HepG2 (cell line): ENCODE data around the gene THOP1. TPM values are rescaled to one million over a fixed set of nuclear protein-coding genes. Genes with fewer than 3 reads are reported as not detected.

ENCODE experiments used
- ATAC-seq: fragments of 200-7000 bp; cut with Tn5 transposase; 3 replicates; pipeline ENCODE4 v1.9.1; 2020; ENCODE audit warnings: mild to moderate bottlenecking, moderate library complexity
- BruUV-seq: library from RNA; stranded (reverse); fragments of 400-500 nt; replicated peaks from 2 replicates; lab custom pipeline; 2021; lab: Mats Ljungman, UMichigan
- CTCF ChIA-PET: fragments of 300-600 bp; formaldehyde crosslinking; extraction: SDS; loops from one replicate; lab custom pipeline; 2021; ENCODE audit warnings: low total read pairs, inconsistent platforms, low intra/inter-chr PET ratio; lab: Yijun Ruan, JAX
- POLR2A ChIA-PET: fragments of 350-600 bp; sonication (Branson Sonifier 250); formaldehyde crosslinking; loops from one replicate; lab custom pipeline; 2020; ENCODE audit warnings: antibody characterized with exemption, inconsistent platforms; lab: Yijun Ruan, JAX
- DNase-seq: peaks from one replicate; pipeline ENCODE4 v3.0.0-alpha.2; 2015; ENCODE audit warnings: low spot score
- FAIRE-seq: peaks from 3 replicates; lab custom pipeline; 2011; peaks lifted over from hg19 to GRCh38; lab: Jason Lieb, UNC
- H2AFZ ChIP-seq: one replicate; pipeline ENCODE4 v1.6.1; 2011; ENCODE audit warnings: low read length, inconsistent platforms
- H3K27ac ChIP-seq: fragments of 300-600 bp; 3 replicates; pipeline ENCODE4 v1.8.0; 2011; ENCODE audit warnings: mixed run types, mild to moderate bottlenecking, mixed read lengths, low read length, inconsistent platforms; ENCODE audit not compliant: insufficient read depth; ENCODE audit errors: extremely low read length
- H3K27me3 ChIP-seq, 2 experiments: fragments of 200-600 bp in 1 of 2; 2 replicates in 1 of 2; 3 replicates in 1 of 2; pipeline versions ENCODE4 v1.6.0 to v1.8.0; 2011; ENCODE audit warnings: low read length in 2 of 2, mild to moderate bottlenecking in 2 of 2, moderate library complexity in 2 of 2, inconsistent platforms in 1 of 2; ENCODE audit not compliant: insufficient read depth in 2 of 2, control insufficient read depth in 1 of 2
- H3K36me3 ChIP-seq, 2 experiments: fragments of 200-600 bp in 1 of 2; replicated peaks in 1 of 2; 2 replicates in 1 of 2; 3 replicates in 1 of 2; pipeline versions ENCODE4 v1.5.1 to v1.8.0; 2011; ENCODE audit warnings: low read length in 2 of 2, inconsistent platforms in 1 of 2; ENCODE audit not compliant: insufficient read depth in 2 of 2, control insufficient read depth in 1 of 2
- H3K4me1 ChIP-seq: 2 replicates; pipeline ENCODE4 v1.5.1; 2012; ENCODE audit warnings: low read length, inconsistent platforms; ENCODE audit not compliant: insufficient read depth
- H3K4me2 ChIP-seq: 2 replicates; pipeline ENCODE4 v1.6.0; 2011; ENCODE audit warnings: low read depth, low read length, inconsistent platforms
- H3K4me3 ChIP-seq, 3 experiments: fragments of 200-600 bp in 1 of 3; sonication (generic), shearing (Covaris generic) in 1 of 3; replicated peaks in 1 of 3; 2 replicates each; pipeline ENCODE4 v1.5.1; 2011 to 2016; ENCODE audit warnings: low read length in 3 of 3, inconsistent platforms in 2 of 3, low read depth in 2 of 3, mild to moderate bottlenecking in 2 of 3, control low read depth in 1 of 3, mixed read lengths in 1 of 3; ENCODE audit not compliant: insufficient read depth in 1 of 3
- H3K79me2 ChIP-seq: one replicate; pipeline ENCODE4 v1.6.1; 2011; ENCODE audit warnings: low read length, inconsistent platforms; ENCODE audit not compliant: insufficient read depth
- H3K9ac ChIP-seq: 2 replicates; pipeline ENCODE4 v1.6.0; 2011; ENCODE audit warnings: mild to moderate bottlenecking, low read depth, low read length, inconsistent platforms; ENCODE audit not compliant: insufficient read depth
- H3K9me3 ChIP-seq: 2 replicates; pipeline ENCODE4 v1.5.1; 2012; ENCODE audit warnings: mild to moderate bottlenecking, low read length
- H4K20me1 ChIP-seq: 2 replicates; pipeline ENCODE4 v1.6.0; 2011; ENCODE audit warnings: inconsistent platforms, mild to moderate bottlenecking, low read length, moderate library complexity; ENCODE audit not compliant: insufficient read depth
- AGO1 ChIP-seq: fragments of 200-400 bp; formaldehyde crosslinking; IDR thresholded peaks from 2 replicates; pipeline ENCODE4 v1.6.1; 2017; ENCODE audit warnings: mild to moderate bottlenecking, low read depth, low read length, moderate library complexity; ENCODE audit not compliant: poor library complexity, severe bottlenecking
- AGO2 ChIP-seq: fragments of 200-400 bp; formaldehyde crosslinking; optimal IDR thresholded peaks from 2 replicates; pipeline ENCODE3; 2017; ENCODE audit warnings: mild to moderate bottlenecking, low read depth, low read length, moderate library complexity
- BORCS8-MEF2B ChIP-seq: sonication (generic); formaldehyde crosslinking; IDR thresholded peaks from 2 replicates; pipeline ENCODE4 v1.8.0; 2022; ENCODE audit warnings: mild to moderate bottlenecking, missing genetic modification reagents
- ELF1 ChIP-seq: sonication (generic); formaldehyde crosslinking; IDR thresholded peaks from 2 replicates; pipeline ENCODE4 v1.4.0; 2020; ENCODE audit warnings: missing genetic modification reagents
- EP300 ChIP-seq, 3 experiments: sonication (generic) in 1 of 3; formaldehyde crosslinking in 1 of 3; IDR thresholded peaks; 2 replicates each; pipeline versions ENCODE4 v1.5.1 to v1.6.1; 2011 to 2020; ENCODE audit warnings: low read depth in 2 of 3, low read length in 2 of 3, borderline replicate concordance in 1 of 3, improper control_type of control experiment in 1 of 3, mild to moderate bottlenecking in 1 of 3, missing genetic modification reagents in 1 of 3, moderate library complexity in 1 of 3
- NCOA2 ChIP-seq: sonication (generic); formaldehyde crosslinking; IDR thresholded peaks from 2 replicates; pipeline ENCODE4 v1.8.0; 2022; ENCODE audit warnings: inconsistent platforms
- NPAS2 ChIP-seq: sonication (generic); formaldehyde crosslinking; IDR thresholded peaks from 2 replicates; pipeline ENCODE4 v1.8.0; 2022; ENCODE audit warnings: mild to moderate bottlenecking, missing genetic modification reagents, borderline replicate concordance
- RBM22 ChIP-seq: fragments of 200-400 bp; formaldehyde crosslinking; optimal IDR thresholded peaks from 2 replicates; pipeline ENCODE3; 2017; ENCODE audit warnings: mild to moderate bottlenecking, low read length, moderate library complexity
- RFXAP ChIP-seq: sonication (generic); formaldehyde crosslinking; IDR thresholded peaks from 2 replicates; pipeline ENCODE4 v1.4.0; 2020; ENCODE audit warnings: missing genetic modification reagents, borderline replicate concordance
- SIX1 ChIP-seq: sonication (generic); formaldehyde crosslinking; IDR thresholded peaks from 2 replicates; pipeline ENCODE4 v1.4.0; 2020; ENCODE audit warnings: missing genetic modification reagents, borderline replicate concordance
- SOX6 ChIP-seq, 2 experiments: fragments of 450-650 bp in 1 of 2; sonication (generic) in 1 of 2; formaldehyde crosslinking in 1 of 2; IDR thresholded peaks; 2 replicates each; pipeline versions ENCODE4 v1.4.0 to v1.6.1; 2017 to 2020; ENCODE audit warnings: antibody characterized with exemption in 1 of 2, mild to moderate bottlenecking in 1 of 2, missing genetic modification reagents in 1 of 2
- SRSF9 ChIP-seq: fragments of 200-400 bp; formaldehyde crosslinking; IDR thresholded peaks from 2 replicates; pipeline ENCODE4 v1.6.1; 2018; ENCODE audit warnings: borderline replicate concordance, mild to moderate bottlenecking, low read depth, low read length; ENCODE audit not compliant: insufficient read depth, poor library complexity, severe bottlenecking
- SSRP1 ChIP-seq: IDR thresholded peaks from 2 replicates; pipeline ENCODE4 v1.6.1; 2016; ENCODE audit warnings: control low read depth
- TOE1 ChIP-seq: sonication (generic); formaldehyde crosslinking; IDR thresholded peaks from 2 replicates; pipeline ENCODE4 v1.4.0; 2020; ENCODE audit warnings: mild to moderate bottlenecking, missing genetic modification reagents
- ZMYM2 ChIP-seq: sonication (generic); formaldehyde crosslinking; IDR thresholded peaks from 2 replicates; pipeline ENCODE4 v1.8.0; 2022; ENCODE audit warnings: mild to moderate bottlenecking, missing genetic modification reagents
- ZNF230 ChIP-seq: sonication (generic); formaldehyde crosslinking; IDR thresholded peaks from 2 replicates; pipeline ENCODE4 v1.4.0; 2020; ENCODE audit warnings: mild to moderate bottlenecking, missing genetic modification reagents
- ZNF382 ChIP-seq: sonication (generic); formaldehyde crosslinking; IDR thresholded peaks from 2 replicates; pipeline ENCODE4 v1.5.0; 2020; ENCODE audit warnings: missing genetic modification reagents, mild to moderate bottlenecking, borderline replicate concordance
- WGBS: methylation state at CpG from one replicate; pipeline ENCODE4 v1.1.6; 2017; ENCODE audit warnings: low lambda C conversion rate; 5-methylcytosine and 5-hydroxymethylcytosine counted together
- in situ Hi-C: cut with HindIII; loops from 2 replicates; pipeline ENCODE4 v1.10.0; 2017; ENCODE audit warnings: low pct_unique_long_range_greater_than_20kb; ENCODE audit not compliant: extremely low pct_ligation_motif_present
- intact Hi-C: fragments of 100-400 bp; cut with micrococcal nuclease; formaldehyde crosslinking; loops from one replicate; pipeline ENCODE4 v1.10.0; 2022; ENCODE audit not compliant: unreplicated experiment
- polyA plus RNA-seq, 8 experiments: library from polyadenylated mRNA; depleted of rRNA in 3 of 8; stranded (reverse) in 7 of 8; unstranded in 1 of 8; fragments of >200 nt; fragmentation: Illumina TruSeq in 4 of 8; extraction: Trizol in 4 of 8; gene quantifications; 2 replicates each; pipeline versions ENCODE4 v1.2.1 to v1.2.3, GENCODE V29; 2011 to 2016; ENCODE audit warnings: low read depth in 4 of 8, missing spikeins in 1 of 8, mixed read lengths in 1 of 8; ENCODE audit not compliant: insufficient read depth in 1 of 8
- total RNA-seq, 5 experiments: library from RNA; depleted of rRNA; stranded (reverse); fragments of >200 nt; fragmentation: Illumina TruSeq; extraction: Trizol; gene quantifications; 2 replicates each; pipeline ENCODE4 v1.2.3, GENCODE V29; 2016; ENCODE audit warnings: low read depth in 1 of 5
- TF ChIP-seq, protein P1 (sequence below): sonication (generic); formaldehyde crosslinking; IDR thresholded peaks from 2 replicates; pipeline ENCODE4 v1.5.1; 2020; ENCODE audit warnings: missing genetic modification reagents, mild to moderate bottlenecking, borderline replicate concordance
- TF ChIP-seq, protein P2 (sequence below): sonication (generic); formaldehyde crosslinking; IDR thresholded peaks from 2 replicates; pipeline ENCODE4 v1.8.1; 2023; ENCODE audit warnings: mild to moderate bottlenecking, missing genetic modification reagents

The THOP1 gene
- total and polyA plus RNA-seq, 2 of the 13 experiments (the other 11 are each of a cell fraction or from before 2014, with no cell fraction given) = 74.4 to 116 TPM

DNA sequence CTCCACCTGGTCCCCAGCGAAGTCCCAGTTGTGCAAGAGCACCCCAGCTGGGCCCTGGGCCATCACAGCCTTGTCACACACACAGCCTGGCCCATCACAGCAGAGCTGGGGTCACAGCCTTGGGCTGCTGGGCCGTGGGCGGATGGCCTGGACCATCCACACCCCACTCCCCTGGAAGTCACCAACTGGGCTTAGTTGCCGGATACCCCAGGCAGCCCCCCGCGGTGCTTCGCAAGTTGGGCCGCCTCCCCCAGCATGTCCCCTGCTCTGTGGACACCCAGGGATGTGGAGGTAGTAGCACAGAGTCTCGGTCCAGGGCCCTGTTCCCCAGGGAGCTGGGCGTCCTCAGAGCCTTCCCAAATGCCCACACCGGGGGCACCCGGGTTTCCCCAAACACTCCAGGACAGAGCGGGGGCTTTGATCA lies 29.9 kb downstream of the THOP1 start:
- intact Hi-C loops = no loop called here
- no TSS peak for BruUV-seq
- Histone ChIP-seq H3K79me2 (no peaks in the 10 kb centered on the region), H4K20me1 (no peaks in the 10 kb centered on the region), H3K36me3 (peaks cover 5 to 13% of the 10 kb centered on the region in 2 experiments; a peak in 1 of 5 replicates), H3K27me3 (no peaks in the 10 kb centered on the region), H2AFZ (no peak overlapping the region), H3K4me1 (peaks cover 18% of the 10 kb centered on the region), H3K9me3 (no peaks in the 10 kb centered on the region), H3K4me3 (no peak overlapping the region), H3K27ac (no peak overlapping the region), H3K9ac (no peak overlapping the region), H3K4me2 (no peak overlapping the region)
- WGBS = 100% methylated on average over 1 of the region's 13 CpGs
- in situ Hi-C loops = loop anchor here (10.0 kb wide), 1 partner anchor 60 kb away; no protein-coding TSS in a partner anchor
- POLR2A ChIA-PET = no interaction called here
- DNase-seq (no peak), ATAC-seq (no peak), FAIRE-seq (no peak)
- CTCF ChIA-PET = no interaction called here
- TF ChIP-seq BORCS8-MEF2B (CRISPR knock-in tag) (no peak), SIX1 (no peak), ZNF382 (CRISPR knock-in tag) (no peak), AGO2 (peak; percentile 65), RFXAP (CRISPR knock-in tag) (no peak), NCOA2 (CRISPR knock-in tag) (no peak), SRSF9 (no peak), SSRP1 (no peak), TOE1 (CRISPR knock-in tag) (no peak), ELF1 (CRISPR knock-in tag) (no peak), ZNF230 (no peak), EP300 (IDR thresholded peaks at IDR 0.05; ENCODE audit: low read depth in 2 of 2, low read length in 2 of 2) (no peak), EP300 (CRISPR knock-in tag; IDR thresholded peaks at IDR 0.05; ENCODE audit: borderline replicate concordance) (no peak), RBM22 (peak; percentile 27), NPAS2 (no peak), SOX6 (IDR thresholded peaks at IDR 0.05) (no peak), SOX6 (CRISPR knock-in tag; IDR thresholded peaks at IDR 0.05) (no peak), AGO1 (peak; percentile 68), ZMYM2 (CRISPR knock-in tag) (no peak)
- TF ChIP-seq, protein P1, sequence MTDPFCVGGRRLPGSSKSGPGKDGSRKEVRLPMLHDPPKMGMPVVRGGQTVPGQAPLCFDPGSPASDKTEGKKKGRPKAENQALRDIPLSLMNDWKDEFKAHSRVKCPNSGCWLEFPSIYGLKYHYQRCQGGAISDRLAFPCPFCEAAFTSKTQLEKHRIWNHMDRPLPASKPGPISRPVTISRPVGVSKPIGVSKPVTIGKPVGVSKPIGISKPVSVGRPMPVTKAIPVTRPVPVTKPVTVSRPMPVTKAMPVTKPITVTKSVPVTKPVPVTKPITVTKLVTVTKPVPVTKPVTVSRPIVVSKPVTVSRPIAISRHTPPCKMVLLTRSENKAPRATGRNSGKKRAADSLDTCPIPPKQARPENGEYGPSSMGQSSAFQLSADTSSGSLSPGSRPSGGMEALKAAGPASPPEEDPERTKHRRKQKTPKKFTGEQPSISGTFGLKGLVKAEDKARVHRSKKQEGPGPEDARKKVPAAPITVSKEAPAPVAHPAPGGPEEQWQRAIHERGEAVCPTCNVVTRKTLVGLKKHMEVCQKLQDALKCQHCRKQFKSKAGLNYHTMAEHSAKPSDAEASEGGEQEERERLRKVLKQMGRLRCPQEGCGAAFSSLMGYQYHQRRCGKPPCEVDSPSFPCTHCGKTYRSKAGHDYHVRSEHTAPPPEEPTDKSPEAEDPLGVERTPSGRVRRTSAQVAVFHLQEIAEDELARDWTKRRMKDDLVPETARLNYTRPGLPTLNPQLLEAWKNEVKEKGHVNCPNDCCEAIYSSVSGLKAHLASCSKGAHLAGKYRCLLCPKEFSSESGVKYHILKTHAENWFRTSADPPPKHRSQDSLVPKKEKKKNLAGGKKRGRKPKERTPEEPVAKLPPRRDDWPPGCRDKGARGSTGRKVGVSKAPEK (CRISPR knock-in tag) = no peak
- TF ChIP-seq, protein P2, sequence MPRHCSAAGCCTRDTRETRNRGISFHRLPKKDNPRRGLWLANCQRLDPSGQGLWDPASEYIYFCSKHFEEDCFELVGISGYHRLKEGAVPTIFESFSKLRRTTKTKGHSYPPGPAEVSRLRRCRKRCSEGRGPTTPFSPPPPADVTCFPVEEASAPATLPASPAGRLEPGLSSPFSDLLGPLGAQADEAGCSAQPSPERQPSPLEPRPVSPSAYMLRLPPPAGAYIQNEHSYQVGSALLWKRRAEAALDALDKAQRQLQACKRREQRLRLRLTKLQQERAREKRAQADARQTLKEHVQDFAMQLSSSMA (CRISPR knock-in tag) = no peak
